UCSD-AML1 (cell line): ENCODE measurements around the gene ADAD2.
"Not testable (repeated sequence)": the region's sequence is repeated elsewhere in the genome, so short reads cannot be mapped to it uniquely, and the experiment has no call there.

Experiments used
- DNase-seq: peaks from one replicate; lab custom pipeline; 2025; ENCODE audit not compliant: unreplicated experiment; lab: John Stamatoyannopoulos, UW

ADAD2 gene

DNA sequence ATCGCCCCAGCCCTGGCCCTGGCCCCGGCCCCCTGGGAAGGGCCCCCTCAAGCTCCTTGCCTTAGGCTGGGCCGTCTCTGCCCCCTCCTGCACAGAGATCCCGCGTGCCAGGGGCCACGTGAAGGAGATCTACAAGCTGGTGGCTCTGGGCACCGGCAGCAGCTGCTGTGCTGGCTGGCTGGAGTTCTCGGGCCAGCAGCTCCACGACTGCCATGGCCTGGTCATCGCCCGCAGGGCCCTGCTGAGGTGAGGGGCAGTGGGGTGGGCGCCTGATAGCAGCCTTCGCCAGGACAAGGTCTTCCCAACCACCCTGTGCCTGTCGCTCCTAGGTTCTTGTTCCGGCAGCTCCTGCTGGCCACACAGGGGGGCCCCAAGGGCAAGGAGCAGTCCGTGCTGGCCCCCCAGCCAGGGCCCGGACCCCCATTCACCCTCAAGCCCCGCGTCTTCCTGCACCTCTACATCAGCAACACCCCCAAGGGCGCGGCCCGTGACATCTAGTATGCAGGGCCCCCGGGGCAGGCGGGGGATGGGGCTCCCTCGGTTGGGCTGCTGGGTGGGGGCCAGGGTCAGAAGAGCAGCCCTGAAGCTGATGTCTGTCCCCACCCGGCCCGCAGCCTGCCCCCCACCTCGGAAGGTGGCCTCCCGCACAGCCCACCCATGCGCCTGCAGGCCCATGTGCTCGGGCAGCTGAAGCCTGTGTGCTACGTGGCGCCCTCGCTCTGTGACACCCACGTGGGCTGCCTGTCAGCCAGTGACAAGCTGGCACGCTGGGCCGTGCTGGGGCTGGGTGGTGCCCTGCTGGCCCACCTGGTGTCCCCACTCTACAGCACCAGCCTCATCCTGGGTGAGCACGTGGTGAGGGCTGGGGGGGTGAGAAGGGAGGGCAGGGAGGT, 4.5 kb downstream of the ADAD2 start:
- no peak for DNase-seq

DNA sequence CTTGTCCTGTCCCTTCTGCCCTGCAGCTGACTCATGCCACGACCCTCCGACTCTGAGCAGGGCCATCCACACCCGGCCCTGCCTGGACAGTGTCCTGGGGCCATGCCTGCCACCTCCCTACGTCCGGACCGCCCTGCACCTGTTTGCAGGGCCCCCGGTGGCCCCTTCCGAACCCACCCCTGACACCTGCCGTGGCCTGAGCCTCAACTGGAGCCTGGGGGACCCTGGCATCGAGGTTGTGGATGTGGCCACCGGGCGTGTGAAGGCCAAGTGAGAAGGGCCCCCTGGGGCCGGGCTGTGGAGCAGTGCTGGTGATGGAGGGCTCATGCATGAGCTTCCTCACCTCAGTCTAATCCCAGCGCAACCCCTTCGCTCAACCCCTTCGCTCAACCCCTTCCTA, 5.1 kb downstream of the ADAD2 start:
- no peak for DNase-seq

- DNase-seq: no peak
Observed at GRCh38 chr16:84196727-84197394, 5.9 kb downstream of the ADAD2 start.

DNA sequence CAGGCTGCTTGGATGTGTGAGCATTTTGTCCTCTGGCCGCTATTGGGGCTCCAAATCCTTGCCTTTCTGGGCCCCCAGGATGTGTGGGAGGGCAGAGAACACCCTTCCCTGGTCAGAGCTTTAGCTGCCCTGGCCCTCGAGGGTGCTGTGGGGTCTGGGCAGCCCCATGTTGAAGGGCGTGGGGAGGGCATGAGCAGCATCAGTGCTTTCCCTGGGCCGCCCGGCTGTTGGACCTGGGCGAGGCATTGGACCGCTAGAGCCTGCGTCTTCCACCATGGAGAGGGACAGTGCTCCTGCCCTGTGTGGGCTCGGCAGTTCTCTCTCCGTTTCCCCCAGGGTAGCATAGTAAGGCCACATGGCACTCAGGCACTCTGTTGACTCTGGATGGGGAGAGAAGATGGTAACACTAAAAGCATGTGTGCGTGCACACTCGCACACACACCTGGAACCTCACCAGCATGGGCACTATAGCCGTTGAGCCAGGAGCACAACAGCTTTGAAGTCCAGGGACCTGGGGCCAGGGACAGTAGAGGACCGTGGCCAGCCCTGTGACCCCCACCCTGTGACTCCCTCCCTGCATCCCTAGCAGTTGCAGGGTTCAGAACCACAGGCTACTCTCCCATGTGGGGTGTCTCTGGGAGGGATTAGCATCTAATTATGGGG, 6.6 kb downstream of the ADAD2 start:
- no peak for DNase-seq

GRCh38 chr16:84198401-84198800, 7.4 kb downstream of the ADAD2 start:
- no peak for DNase-seq

DNA sequence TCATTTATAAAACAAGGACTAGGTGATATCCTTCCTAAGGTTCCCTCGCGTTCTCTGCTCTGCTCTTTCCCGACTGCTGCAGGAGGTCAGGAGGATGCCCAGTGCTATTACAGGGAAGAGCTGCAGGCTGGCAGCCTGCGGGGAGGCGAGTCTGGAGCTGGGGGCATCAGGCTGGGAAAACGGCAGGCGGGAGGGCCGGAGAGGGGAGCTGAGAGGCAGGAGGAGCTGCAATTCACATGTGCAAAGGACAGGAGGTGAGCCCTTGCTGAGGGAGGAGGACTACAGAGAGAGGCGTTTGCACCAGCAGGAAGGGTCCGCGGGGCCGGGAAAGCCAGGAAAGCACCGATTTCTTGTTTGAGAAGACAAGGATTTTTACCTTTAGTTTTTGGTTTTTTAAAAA, 8.1 kb downstream of the ADAD2 start:
- DNase-seq: no peak

- DNase-seq: no peak
Observed at GRCh38 chr16:84199861-84200260, 8.9 kb downstream of the ADAD2 start.

- not testable (repeated sequence) for DNase-seq
Observed at GRCh38 chr16:84204551-84204950, 13.6 kb downstream of the ADAD2 start.

GRCh38 chr16:84205123-84205522, 14.2 kb downstream of the ADAD2 start:
- DNase-seq: not testable (repeated sequence)

GRCh38 chr16:84205976-84206691, 15.2 kb downstream of the ADAD2 start:
- DNase-seq: no peak

DNA sequence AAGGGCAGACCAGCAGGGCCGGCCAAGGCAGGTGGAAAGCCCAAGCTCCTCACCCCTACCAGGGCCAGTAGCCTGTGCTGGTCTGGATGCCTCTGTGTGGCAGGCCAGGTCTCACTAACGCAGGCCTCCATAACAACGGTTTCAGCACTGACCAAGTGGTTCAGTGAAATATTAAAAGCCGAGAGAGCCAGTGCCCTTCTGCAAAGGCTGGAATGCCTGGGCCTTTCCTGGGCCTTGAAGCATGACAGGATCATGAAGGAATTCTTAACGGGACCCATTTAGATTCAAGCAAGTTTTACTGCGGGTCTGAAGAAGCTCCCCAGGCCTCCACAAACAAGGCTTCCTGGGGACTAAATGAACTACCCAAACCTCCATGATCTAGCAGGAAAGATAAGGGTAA, 16.3 kb downstream of the ADAD2 start:
- no peak for DNase-seq

DNA sequence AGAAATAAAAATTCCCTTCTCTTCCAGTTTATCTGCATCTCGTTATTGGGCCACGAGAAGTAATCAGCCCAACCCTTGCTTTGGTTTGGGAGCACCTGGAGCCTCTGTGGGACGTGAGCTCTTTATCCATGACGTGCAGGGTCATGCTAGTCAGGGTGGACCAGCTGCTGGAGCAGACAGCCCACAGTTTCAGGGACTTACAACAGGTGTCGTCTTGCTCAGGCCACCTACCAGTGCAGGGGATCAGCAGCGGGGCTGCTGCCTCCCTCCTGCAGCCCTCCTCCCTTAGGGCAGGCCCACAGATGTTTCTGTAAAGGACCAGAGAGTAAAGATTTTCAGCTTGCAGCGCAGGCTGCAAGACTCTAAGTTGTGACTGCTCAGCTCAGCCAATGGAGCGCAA, 16.9 kb downstream of the ADAD2 start:
- DNase-seq: no peak

GRCh38 chr16:84209989-84210388, 19.0 kb downstream of the ADAD2 start:
- no peak for DNase-seq

- no peak for DNase-seq
Observed at GRCh38 chr16:84212154-84212553, 21.2 kb downstream of the ADAD2 start.

DNA sequence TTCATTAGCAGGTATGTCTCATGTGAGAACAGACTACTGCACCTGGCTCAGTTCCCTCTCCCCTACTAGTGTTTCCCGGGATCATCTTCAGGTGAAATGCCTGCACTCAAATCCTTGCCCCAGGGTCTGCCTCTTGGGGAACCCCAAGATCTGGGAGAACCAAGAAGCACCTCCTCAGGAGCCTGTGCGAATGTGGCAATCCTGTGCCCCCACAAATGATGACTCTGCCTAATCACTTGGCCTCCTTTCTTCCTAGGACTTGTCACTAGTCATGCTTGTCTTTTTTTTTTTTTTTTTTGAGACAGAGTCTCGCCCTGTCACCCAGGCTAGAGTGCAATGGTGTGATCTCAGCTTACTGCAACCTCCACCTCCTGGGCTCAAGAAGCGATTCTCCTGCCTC, 21.7 kb downstream of the ADAD2 start:
- DNase-seq: no peak

DNA sequence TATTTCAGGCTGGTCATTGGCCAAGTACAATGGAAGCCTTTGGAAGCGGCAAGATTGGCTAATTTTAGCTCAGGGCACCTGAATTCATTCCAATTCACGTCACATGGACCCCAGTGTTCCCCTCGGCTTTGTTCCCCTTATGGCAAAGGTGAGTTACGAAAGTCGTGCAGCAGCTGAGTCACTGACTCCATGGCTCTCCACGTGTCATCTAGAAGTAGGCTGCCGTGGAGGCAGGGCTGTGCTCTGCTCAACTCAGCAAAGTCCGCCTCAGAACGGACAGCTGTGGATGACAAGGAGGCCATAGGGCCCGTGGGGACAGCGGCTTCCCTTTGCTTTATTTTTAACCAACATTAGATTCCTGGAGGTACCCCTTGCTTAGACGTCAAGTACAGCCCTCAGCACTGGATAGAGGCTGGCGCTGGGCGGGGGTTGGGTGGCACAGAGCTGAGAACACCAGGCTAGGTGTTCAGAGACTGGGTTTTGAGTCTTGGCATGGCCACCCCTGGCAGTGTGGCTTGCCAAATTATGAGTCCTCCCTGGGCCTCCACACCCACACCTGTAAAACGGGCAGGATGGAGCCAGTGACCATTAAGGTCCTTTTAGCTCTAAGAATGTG, 23.6 kb downstream of the ADAD2 start:
- no peak for DNase-seq

GRCh38 chr16:84215531-84215930, 24.6 kb downstream of the ADAD2 start:
- no peak for DNase-seq

GRCh38 chr16:84216144-84216543, 25.2 kb downstream of the ADAD2 start:
- not testable (repeated sequence) for DNase-seq

GRCh38 chr16:84218176-84218823, 27.3 kb downstream of the ADAD2 start:
- DNase-seq: no peak

- DNase-seq: no peak
Observed at GRCh38 chr16:84218956-84219355, 28.0 kb downstream of the ADAD2 start.
